ENCODE measurements around the gene TMEM18.

TMEM18 gene

DNA sequence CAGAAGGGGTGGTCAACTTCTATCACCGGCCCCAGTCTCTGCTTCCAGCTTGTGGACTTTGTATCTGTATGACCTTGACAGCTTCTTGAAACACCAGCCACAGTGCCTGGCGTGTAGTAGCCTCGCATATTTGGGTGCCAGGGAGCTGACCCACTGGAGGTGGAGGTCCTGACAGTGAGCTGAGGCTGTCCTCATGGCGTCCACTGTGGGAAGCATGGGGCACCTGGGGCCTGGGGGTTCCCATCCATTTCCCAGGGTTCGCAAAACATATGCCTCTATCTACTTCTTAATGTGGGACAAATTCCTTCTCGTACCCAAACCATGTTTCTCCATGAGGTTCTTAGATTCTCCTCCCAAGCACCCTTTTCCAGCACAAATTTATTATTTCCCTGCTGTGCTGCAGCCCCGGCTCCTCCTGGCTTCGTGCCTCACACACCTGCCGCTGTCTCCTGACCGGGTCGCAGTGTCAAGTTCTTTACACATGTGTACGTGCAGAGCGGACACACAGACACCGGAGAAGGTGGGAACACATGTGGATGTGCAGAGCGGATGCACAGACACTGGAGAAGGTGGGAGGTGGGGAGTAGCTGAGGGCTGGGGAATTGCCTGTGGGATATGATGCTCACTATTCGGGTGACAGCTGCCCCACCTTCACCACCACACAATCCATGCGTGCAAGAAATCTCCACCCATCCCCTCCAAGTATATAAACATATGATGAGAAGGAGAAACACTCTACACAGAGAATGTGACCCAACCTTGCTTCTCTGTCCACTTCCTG is 23.4 kb downstream of the TMEM18 start:
- DNase-seq (ENCODE audit: insufficient read length, low spot score) (no peak), FAIRE-seq (no peak)

DNA sequence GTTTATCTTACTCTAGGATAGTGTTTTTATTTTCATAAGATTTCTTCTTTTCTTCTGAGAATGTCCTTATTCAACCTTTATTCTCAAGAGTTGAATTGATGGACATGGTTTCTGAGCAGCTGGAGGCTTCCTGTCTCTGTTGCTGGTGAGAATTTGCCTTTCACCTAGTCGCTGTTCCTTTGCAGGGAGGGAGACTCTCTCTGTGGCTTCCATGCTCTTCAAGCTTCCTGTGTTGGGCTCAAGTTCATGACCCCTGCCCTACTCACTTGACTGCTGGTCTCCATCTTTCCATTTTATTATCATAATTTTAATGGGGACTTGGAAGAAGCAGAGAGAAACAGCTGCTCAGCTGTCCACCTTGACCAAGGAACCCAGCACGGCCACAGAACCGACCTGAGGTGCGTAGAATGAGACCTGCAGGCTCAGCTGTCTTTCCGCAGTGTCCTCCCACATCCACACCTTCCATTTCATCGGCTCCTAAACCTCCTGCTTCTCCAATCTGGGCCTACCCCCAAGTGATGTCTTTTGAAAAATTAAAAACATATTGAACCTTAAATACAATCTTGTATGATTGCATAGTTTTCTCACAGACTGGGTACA is 24.2 kb downstream of the TMEM18 start:
- FAIRE-seq (no peak), DNase-seq (ENCODE audit: insufficient read length, low spot score) (no peak)

- FAIRE-seq: no peak
- DNase-seq (ENCODE audit: insufficient read length, low spot score): no peak
These were observed 25.2 kb downstream of the TMEM18 start for GRCh38 chr2:651951-652373.

GRCh38 chr2:650343-651310 is 26.6 kb downstream of the TMEM18 start:
- FAIRE-seq: no peak
- no peak for DNase-seq (ENCODE audit: insufficient read length, low spot score)

GRCh38 chr2:649426-650342 is 27.5 kb downstream of the TMEM18 start:
- FAIRE-seq (no peak), DNase-seq (ENCODE audit: insufficient read length, low spot score) (no peak)

GRCh38 chr2:648476-649424 is 28.5 kb downstream of the TMEM18 start:
- FAIRE-seq (peak; percentile 26), DNase-seq (ENCODE audit: insufficient read length, low spot score) (no peak)

DNA sequence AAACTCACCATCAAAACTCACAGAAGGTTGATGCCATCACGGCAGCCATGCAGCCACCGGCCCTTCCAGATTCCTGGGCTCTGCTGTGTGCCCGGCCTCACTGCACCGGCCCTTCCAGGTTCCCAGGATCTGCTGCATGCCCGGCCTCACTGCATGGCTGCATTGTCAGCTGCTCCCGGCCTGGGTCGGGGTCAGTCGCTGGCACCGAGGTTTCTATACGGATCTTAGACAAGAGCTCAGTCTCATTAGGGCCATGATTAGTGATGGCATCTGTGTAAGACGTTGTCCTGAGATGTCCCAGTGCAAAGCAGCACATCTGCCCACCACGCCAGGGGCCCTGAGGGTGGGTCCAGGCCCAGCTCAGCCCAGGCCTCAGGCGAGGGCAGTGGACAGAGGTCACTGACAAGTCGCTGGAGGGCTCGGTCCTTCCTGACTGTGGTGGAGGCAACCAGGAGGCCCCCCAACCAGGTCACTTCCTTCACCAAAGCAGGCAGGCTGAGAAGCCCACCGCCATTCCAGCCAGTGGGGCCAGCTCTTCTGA is 29.4 kb downstream of the TMEM18 start:
- DNase-seq (ENCODE audit: insufficient read length, low spot score) (no peak), FAIRE-seq (no peak)

GRCh38 chr2:647003-647560 is 30.1 kb downstream of the TMEM18 start:
- DNase-seq (ENCODE audit: insufficient read length, low spot score): no peak
- no peak for FAIRE-seq

- DNase-seq (ENCODE audit: insufficient read length, low spot score): no peak
- FAIRE-seq: peak; percentile 71
These were observed 32.3 kb downstream of the TMEM18 start for GRCh38 chr2:644871-645270.

DNA sequence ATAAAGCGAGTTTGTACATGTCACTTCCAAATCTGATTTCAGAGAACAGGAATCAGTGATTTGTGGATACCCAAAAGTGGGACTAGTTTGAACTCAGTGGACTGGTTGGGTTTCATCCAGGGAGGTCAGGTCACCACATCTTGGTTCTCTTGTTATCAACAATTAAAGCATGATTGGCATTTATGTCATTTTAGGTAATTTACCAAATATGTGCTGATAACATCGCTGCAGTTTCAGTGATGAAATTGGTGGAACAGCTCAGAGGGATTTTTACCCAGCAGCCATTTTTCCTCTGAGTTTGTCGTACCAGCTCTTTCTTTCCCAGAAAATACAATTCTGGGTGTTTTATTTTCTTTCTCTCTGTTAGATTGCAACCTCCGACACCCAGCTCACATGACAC is 33.4 kb downstream of the TMEM18 start:
- FAIRE-seq (no peak), DNase-seq (ENCODE audit: insufficient read length, low spot score) (no peak)

DNA sequence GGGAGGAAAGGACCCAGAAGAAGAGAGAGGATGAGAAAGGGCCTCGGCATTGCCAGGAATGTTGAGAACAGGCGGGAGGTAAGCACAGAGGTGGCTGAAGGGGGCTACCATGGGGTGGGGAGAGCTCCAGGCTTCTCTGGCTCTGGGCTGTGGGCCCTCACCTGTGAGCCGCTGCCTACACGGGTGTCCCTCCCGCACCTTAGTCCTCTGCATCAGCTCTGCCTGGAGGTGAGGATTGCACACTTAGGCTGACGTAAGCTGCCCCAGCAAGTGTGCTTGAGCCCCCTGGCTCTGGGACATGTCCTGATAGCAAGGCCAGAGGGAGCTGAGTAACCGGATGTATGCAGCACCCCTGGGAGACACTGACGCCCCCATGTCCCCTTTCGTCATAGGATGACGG is 33.9 kb downstream of the TMEM18 start:
- FAIRE-seq: no peak
- DNase-seq (ENCODE audit: insufficient read length, low spot score): no peak

DNA sequence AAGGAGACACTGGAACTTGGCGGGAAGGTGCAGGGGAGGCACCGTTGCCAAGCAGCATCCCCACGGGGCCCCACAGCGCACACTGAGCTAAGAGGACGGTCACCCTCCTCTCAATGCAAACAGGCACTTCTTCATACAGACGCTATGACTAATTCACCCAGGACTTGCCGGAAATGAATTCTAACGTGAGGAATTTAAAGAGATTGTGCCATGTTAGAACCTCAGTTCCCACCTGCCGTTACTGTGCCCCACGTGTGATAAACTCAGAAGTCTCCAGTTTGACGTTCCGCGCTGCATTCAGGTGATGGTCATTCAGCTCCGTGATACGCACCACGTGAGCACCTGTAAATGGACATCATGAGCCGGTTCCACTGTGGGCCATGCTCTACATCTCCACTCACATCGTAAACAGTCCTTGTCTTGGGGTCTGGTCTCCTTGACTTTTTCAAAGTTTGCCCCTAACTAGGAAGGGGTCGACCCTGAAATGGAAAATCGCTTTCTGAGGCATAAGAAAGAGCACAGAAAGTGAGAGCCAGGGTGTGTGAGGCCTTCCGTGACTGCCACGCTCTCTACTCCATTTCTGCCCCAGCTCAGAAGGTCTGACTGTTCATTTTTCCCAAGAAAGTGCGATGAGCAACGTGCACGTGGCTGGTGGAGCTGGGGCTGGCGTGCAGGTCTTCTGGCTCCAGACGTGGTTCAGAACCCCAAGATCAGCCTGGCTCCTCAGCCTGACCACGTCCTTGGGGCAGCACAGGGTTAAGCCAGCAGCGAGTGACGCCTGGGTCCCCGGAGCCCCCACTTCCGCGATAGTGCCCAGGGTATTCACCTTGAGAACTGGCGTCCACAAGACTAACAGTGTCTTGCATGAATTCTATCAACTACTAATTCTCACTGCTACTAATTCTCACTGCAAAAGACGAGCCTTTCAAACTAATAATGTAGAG is 35.1 kb downstream of the TMEM18 start:
- FAIRE-seq: no peak
- DNase-seq (ENCODE audit: insufficient read length, low spot score): no peak

- FAIRE-seq (no peak), DNase-seq (ENCODE audit: insufficient read length, low spot score) (no peak)
These were observed 35.9 kb downstream of the TMEM18 start for GRCh38 chr2:641164-641871.

DNA sequence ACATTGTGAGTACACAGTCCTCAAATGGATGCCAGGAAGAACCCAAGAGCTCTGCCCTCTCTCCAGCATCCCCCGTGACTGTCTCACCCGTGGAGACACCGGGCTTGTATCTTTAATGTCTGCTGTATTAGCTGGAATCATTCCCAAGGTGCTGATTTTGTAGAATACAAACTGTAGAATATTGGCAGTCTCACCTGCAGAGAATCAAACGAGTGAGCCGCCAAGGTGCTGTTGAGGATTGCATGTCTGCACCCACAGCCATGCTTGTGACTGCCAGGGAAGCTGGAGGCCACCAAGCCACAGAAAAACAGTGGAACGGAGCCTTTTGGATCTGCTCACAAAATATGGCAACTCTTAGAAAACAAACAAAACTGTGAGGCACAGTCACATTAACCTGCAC is 37.5 kb downstream of the TMEM18 start:
- DNase-seq (ENCODE audit: insufficient read length, low spot score) (no peak), FAIRE-seq (no peak)

- no peak for DNase-seq (ENCODE audit: insufficient read length, low spot score)
- peak; percentile 48 for FAIRE-seq
These were observed 39.4 kb downstream of the TMEM18 start for GRCh38 chr2:637804-638203.

- DNase-seq (ENCODE audit: insufficient read length, low spot score) (no peak), FAIRE-seq (no peak)
These were observed 39.8 kb downstream of the TMEM18 start for GRCh38 chr2:637406-637776.

Measured in HTR-8/SVneo (cell line).